H9 (cell line): ENCODE measurements around the gene ALG9. TPM values are rescaled to one million over a fixed set of nuclear protein-coding genes. Genes with fewer than 3 reads are reported as not detected.

Experiments used
- DNase-seq: peaks from one replicate; pipeline ENCODE4 v3.0.0-alpha.2; 2017
- H2AFZ ChIP-seq: one replicate; pipeline ENCODE4 v1.6.1; 2013; ENCODE audit warnings: mild to moderate bottlenecking, low read length, control low read depth, moderate library complexity
- H2AK5ac ChIP-seq: 2 replicates; pipeline ENCODE4 v1.6.1; 2013; ENCODE audit warnings: low read length, control low read depth, mixed read lengths; ENCODE audit not compliant: insufficient read length
- H2BK120ac ChIP-seq: one replicate; pipeline ENCODE4 v1.6.1; 2013; ENCODE audit warnings: low read depth, mild to moderate bottlenecking, low read length, control low read depth, inconsistent platforms; ENCODE audit not compliant: poor library complexity, severe bottlenecking
- H2BK12ac ChIP-seq: 2 replicates; pipeline ENCODE4 v1.6.1; 2013; ENCODE audit warnings: low read length, control low read depth, mixed read lengths, low read depth; ENCODE audit not compliant: insufficient read length
- H2BK15ac ChIP-seq: 2 replicates; pipeline ENCODE4 v1.6.1; 2013; ENCODE audit warnings: low read depth, low read length, control low read depth
- H2BK20ac ChIP-seq: one replicate; pipeline ENCODE4 v1.6.1; 2013; ENCODE audit warnings: low read depth, mild to moderate bottlenecking, low read length, control low read depth, inconsistent platforms; ENCODE audit not compliant: poor library complexity, severe bottlenecking
- H2BK5ac ChIP-seq: 2 replicates; pipeline ENCODE4 v1.6.1; 2013; ENCODE audit warnings: low read length, control low read depth, mixed read lengths; ENCODE audit not compliant: insufficient read length
- H3K14ac ChIP-seq: 2 replicates; pipeline ENCODE4 v1.6.1; 2013; ENCODE audit warnings: low read length, control low read depth; ENCODE audit not compliant: insufficient read depth
- H3K18ac ChIP-seq: 2 replicates; pipeline ENCODE4 v1.6.1; 2013; ENCODE audit warnings: low read depth, mild to moderate bottlenecking, mixed read lengths, low read length, control low read depth; ENCODE audit not compliant: insufficient read length
- H3K23ac ChIP-seq: 2 replicates; pipeline ENCODE4 v1.6.1; 2013; ENCODE audit warnings: low read length, control low read depth, mixed read lengths, low read depth; ENCODE audit not compliant: insufficient read length
- H3K23me2 ChIP-seq: 2 replicates; pipeline ENCODE4 v1.6.1; 2013; ENCODE audit warnings: low read depth, mild to moderate bottlenecking, mixed read lengths, low read length, control low read depth; ENCODE audit not compliant: insufficient read length, poor library complexity, severe bottlenecking
- H3K27ac ChIP-seq: 2 replicates; pipeline ENCODE4 v1.5.1; 2013; ENCODE audit warnings: low read length, control low read depth, mixed read lengths, low read depth; ENCODE audit not compliant: insufficient read length
- H3K27me3 ChIP-seq: 2 replicates; pipeline ENCODE4 v1.6.1; 2013; ENCODE audit warnings: low read length, control low read depth, inconsistent platforms; ENCODE audit not compliant: insufficient read depth
- H3K4ac ChIP-seq: 2 replicates; pipeline ENCODE4 v1.6.1; 2013; ENCODE audit warnings: low read depth, mild to moderate bottlenecking, control low read depth, inconsistent platforms, low read length, moderate library complexity
- H3K4me1 ChIP-seq: 2 replicates; pipeline ENCODE4 v1.6.1; 2013; ENCODE audit warnings: low read length, control low read depth, inconsistent platforms; ENCODE audit not compliant: insufficient read depth
- H3K4me2 ChIP-seq: 2 replicates; pipeline ENCODE4 v1.6.1; 2013; ENCODE audit warnings: low read length, control low read depth, mixed read lengths; ENCODE audit not compliant: insufficient read length, insufficient read depth
- H3K56ac ChIP-seq: 2 replicates; pipeline ENCODE4 v1.6.1; 2013; ENCODE audit warnings: low read depth, mild to moderate bottlenecking, mixed read lengths, low read length, control low read depth; ENCODE audit not compliant: insufficient read length
- H3K79me1 ChIP-seq: 2 replicates; pipeline ENCODE4 v1.6.1; 2013; ENCODE audit warnings: low read depth, mild to moderate bottlenecking, moderate library complexity, low read length, control low read depth, inconsistent platforms; ENCODE audit not compliant: insufficient read depth, poor library complexity, severe bottlenecking
- H3K79me2 ChIP-seq: 2 replicates; pipeline ENCODE4 v1.6.1; 2013; ENCODE audit warnings: low read length, control low read depth, inconsistent platforms; ENCODE audit not compliant: insufficient read depth
- H3K9ac ChIP-seq: 2 replicates; pipeline ENCODE4 v1.6.1; 2013; ENCODE audit warnings: low read length, control low read depth, mixed read lengths; ENCODE audit not compliant: insufficient read length; ENCODE audit errors: extremely low read depth
- H3K9me3 ChIP-seq: one replicate; pipeline ENCODE4 v1.6.1; 2013; ENCODE audit warnings: low read depth, low read length, inconsistent platforms; ENCODE audit not compliant: control insufficient read depth
- H3T11ph ChIP-seq: one replicate; pipeline ENCODE4 v1.6.1; 2013; ENCODE audit warnings: mild to moderate bottlenecking, low read length, control low read depth, inconsistent platforms
- H4K20me1 ChIP-seq: one replicate; pipeline ENCODE4 v1.6.1; 2013; ENCODE audit not compliant: control insufficient read depth, insufficient read length, insufficient read depth
- H4K5ac ChIP-seq: 2 replicates; pipeline ENCODE4 v1.6.1; 2013; ENCODE audit warnings: low read depth, mild to moderate bottlenecking, mixed read lengths, low read length, control low read depth; ENCODE audit not compliant: insufficient read length
- H4K8ac ChIP-seq: replicated peaks from 2 replicates; pipeline ENCODE4 v1.6.1; 2013; ENCODE audit warnings: low read length, control low read depth, mixed read lengths, low read depth; ENCODE audit not compliant: insufficient read length
- H4K91ac ChIP-seq: 2 replicates; pipeline ENCODE4 v1.6.1; 2013; ENCODE audit warnings: low read depth, mild to moderate bottlenecking, moderate library complexity, mixed read lengths, low read length, control low read depth; ENCODE audit not compliant: insufficient read length
- H3K27ac Mint-ChIP-seq, 3 experiments: 2 replicates in 2 of 3; 3 replicates in 1 of 3; pipeline ENCODE4 v1.8.0; 2020 to 2021; ENCODE audit warnings: mixed read lengths in 3 of 3, mild to moderate bottlenecking in 1 of 3, moderate library complexity in 1 of 3
- H3K27me3 Mint-ChIP-seq: 2 replicates; pipeline ENCODE4 v1.8.0; 2021; ENCODE audit warnings: low read depth, mild to moderate bottlenecking, moderate library complexity, mixed read lengths
- H3K36me3 Mint-ChIP-seq, 3 experiments: 2 replicates in 2 of 3; 3 replicates in 1 of 3; pipeline ENCODE4 v1.8.0; 2020 to 2021; ENCODE audit warnings: low read depth in 3 of 3, mixed read lengths in 3 of 3; ENCODE audit not compliant: insufficient read depth in 1 of 3
- H3K4me1 Mint-ChIP-seq, 2 experiments: 2 replicates each; pipeline ENCODE4 v1.8.0; 2020; ENCODE audit warnings: mixed read lengths in 2 of 2
- H3K4me3 Mint-ChIP-seq, 2 experiments: 2 replicates in 1 of 2; 3 replicates in 1 of 2; pipeline ENCODE4 v1.8.0; 2020 to 2021; ENCODE audit warnings: mild to moderate bottlenecking in 2 of 2, mixed read lengths in 2 of 2, moderate library complexity in 1 of 2
- H3K9me3 Mint-ChIP-seq, 2 experiments: 2 replicates in 1 of 2; 3 replicates in 1 of 2; pipeline ENCODE4 v1.8.0; 2020; ENCODE audit warnings: mild to moderate bottlenecking in 2 of 2, mixed read lengths in 2 of 2, moderate library complexity in 1 of 2
- WGBS: extraction: QIAGEN DNeasy Blood & Tissue Kit; methylation state at CpG from one replicate; pipeline ENCODE4 v1.1.7; 2013; ENCODE audit warnings: missing lambda C conversion rate, low lambda C conversion rate, mixed read lengths; ENCODE audit not compliant: insufficient read length; ENCODE audit errors: extremely low coverage; 5-methylcytosine and 5-hydroxymethylcytosine counted together
- total RNA-seq: library from RNA; stranded (reverse); gene quantifications from 2 replicates; pipeline ENCODE4 v1.2.1, GENCODE V29; 2021
- TF ChIP-seq, protein P1 (sequence below): fragments of 200-600 bp; sonication (generic); conservative IDR thresholded peaks from 3 replicates; pipeline ENCODE4 v1.8.0; 2021; ENCODE audit warnings: antibody characterized with exemption, mild to moderate bottlenecking

ALG9 gene
- total RNA-seq, 1 experiment from 2014 or later = 26.0 TPM

DNA sequence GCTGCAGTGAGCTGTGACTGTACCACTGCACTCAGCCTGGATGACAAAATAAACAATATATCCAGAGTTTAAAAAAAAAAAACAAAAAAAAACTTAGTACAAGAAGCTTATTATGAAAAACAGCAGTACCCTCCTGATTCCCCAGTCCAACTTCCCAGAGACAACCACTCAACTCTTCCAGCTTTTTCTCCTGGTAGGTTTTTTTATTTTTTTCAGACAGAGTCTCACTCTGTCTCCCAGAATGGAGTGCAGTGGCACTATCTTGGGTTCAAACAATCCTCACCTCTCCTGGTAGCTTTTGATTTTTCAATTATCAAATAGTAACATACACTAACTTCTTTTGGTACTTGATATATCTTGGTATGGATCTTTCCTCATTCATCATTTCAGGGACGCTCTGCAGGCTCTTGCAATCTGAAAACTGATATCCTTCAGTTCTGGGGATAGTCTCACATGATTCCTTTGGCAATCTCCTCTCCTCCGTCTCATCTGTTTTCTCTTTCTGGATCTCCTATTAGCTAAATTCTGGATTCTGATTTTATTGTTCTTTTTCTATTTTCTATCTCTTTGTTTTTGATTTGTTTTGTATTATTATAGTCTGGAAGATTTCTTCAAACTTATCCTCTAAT is 44.9 kb downstream of the ALG9 start:
- Mint-ChIP-seq H3K4me3 (no peak overlapping the region), H3K27me3 (no peaks in the 10 kb centered on the region), H3K4me1 (peaks cover 23 to 32% of the 10 kb centered on the region in 2 experiments), H3K9me3 (no peaks in the 10 kb centered on the region), H3K36me3 (peaks cover 0 to 2% (median 0%) of the 10 kb centered on the region in 3 experiments; a peak in 3 of 7 replicates), H3K27ac (peak overlapping the region in 1 of 3 experiments; percentile 2; a peak in 1 of 7 replicates)
- Histone ChIP-seq H3T11ph (no peak overlapping the region), H3K4me2 (no peak overlapping the region), H3K23me2 (no peaks in the 10 kb centered on the region), H3K79me1 (no peaks in the 10 kb centered on the region), H2AFZ (no peak overlapping the region), H2BK120ac (no peak overlapping the region), H2BK5ac (no peak overlapping the region), H3K56ac (no peak overlapping the region), H3K18ac (no peak overlapping the region), H2BK20ac (no peak overlapping the region), H3K27me3 (no peaks in the 10 kb centered on the region), H3K9me3 (no peaks in the 10 kb centered on the region), H3K4ac (no peak overlapping the region), H3K14ac (no peak overlapping the region), H4K5ac (no peak overlapping the region), H4K20me1 (no peaks in the 10 kb centered on the region), H4K91ac (no peak overlapping the region), H4K8ac (no peak overlapping the region), H2BK12ac (no peak overlapping the region), H3K27ac (no peak overlapping the region), H2AK5ac (no peak overlapping the region), H3K79me2 (no peaks in the 10 kb centered on the region), H2BK15ac (no peak overlapping the region), H3K4me1 (peaks cover 4% of the 10 kb centered on the region; the same call in 1 of the 2 replicates), H3K23ac (no peak overlapping the region), H3K9ac (no peak overlapping the region)
- WGBS = no CpG with 5 or more reads among the region's 2 CpGs
- TF ChIP-seq, protein P1, sequence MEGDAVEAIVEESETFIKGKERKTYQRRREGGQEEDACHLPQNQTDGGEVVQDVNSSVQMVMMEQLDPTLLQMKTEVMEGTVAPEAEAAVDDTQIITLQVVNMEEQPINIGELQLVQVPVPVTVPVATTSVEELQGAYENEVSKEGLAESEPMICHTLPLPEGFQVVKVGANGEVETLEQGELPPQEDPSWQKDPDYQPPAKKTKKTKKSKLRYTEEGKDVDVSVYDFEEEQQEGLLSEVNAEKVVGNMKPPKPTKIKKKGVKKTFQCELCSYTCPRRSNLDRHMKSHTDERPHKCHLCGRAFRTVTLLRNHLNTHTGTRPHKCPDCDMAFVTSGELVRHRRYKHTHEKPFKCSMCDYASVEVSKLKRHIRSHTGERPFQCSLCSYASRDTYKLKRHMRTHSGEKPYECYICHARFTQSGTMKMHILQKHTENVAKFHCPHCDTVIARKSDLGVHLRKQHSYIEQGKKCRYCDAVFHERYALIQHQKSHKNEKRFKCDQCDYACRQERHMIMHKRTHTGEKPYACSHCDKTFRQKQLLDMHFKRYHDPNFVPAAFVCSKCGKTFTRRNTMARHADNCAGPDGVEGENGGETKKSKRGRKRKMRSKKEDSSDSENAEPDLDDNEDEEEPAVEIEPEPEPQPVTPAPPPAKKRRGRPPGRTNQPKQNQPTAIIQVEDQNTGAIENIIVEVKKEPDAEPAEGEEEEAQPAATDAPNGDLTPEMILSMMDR = no peak
- DNase-seq = no peak
